Measurements from ENCODE around the gene ZNF518A.

GRCh38 chr10:96090463-96090800, 39.7 kb upstream of the ZNF518A start:
- TF ChIP-seq CTCF (IDR thresholded peaks at IDR 0.05) (no peak), ZFX (IDR thresholded peaks at IDR 0.05; ENCODE audit: borderline replicate concordance) (no peak)

Data from 22Rv1 (cell line).